Kidney epithelial cell (primary cell): Measurements from ENCODE around the gene TMEM134. TPM values are rescaled to one million over a fixed set of nuclear protein-coding genes. Genes with fewer than 3 reads are reported as not detected.

Experiments
- DNase-seq: peaks from one replicate; pipeline ENCODE4 v3.0.0-alpha.2; 2010; ENCODE audit warnings: low read depth
- H3K27me3 ChIP-seq: 2 replicates; pipeline ENCODE4 v1.6.0; 2011; ENCODE audit warnings: low read length; ENCODE audit not compliant: control insufficient read depth, insufficient read depth
- H3K36me3 ChIP-seq: 2 replicates; pipeline ENCODE4 v1.5.1; 2011; ENCODE audit warnings: low read length; ENCODE audit not compliant: control insufficient read depth, insufficient read depth
- H3K4me3 ChIP-seq: 2 replicates; pipeline ENCODE4 v1.5.1; 2011; ENCODE audit warnings: low read depth, mild to moderate bottlenecking, control low read depth, low read length
- total RNA-seq: library from RNA; depleted of rRNA; stranded (reverse); fragments of >200 nt; gene quantifications from 2 replicates; pipeline ENCODE4 v1.2.3, GENCODE V29; 2015
- TF ChIP-seq, protein P1 (sequence below): IDR thresholded peaks from 2 replicates; pipeline ENCODE4 v1.5.1; 2011; ENCODE audit warnings: mild to moderate bottlenecking, moderate library complexity, low read length, control low read depth, inconsistent platforms; ENCODE audit not compliant: insufficient read depth, poor library complexity, severe bottlenecking

The TMEM134 gene
- total RNA-seq, 1 donor from 2014 or later = 102 TPM

DNA sequence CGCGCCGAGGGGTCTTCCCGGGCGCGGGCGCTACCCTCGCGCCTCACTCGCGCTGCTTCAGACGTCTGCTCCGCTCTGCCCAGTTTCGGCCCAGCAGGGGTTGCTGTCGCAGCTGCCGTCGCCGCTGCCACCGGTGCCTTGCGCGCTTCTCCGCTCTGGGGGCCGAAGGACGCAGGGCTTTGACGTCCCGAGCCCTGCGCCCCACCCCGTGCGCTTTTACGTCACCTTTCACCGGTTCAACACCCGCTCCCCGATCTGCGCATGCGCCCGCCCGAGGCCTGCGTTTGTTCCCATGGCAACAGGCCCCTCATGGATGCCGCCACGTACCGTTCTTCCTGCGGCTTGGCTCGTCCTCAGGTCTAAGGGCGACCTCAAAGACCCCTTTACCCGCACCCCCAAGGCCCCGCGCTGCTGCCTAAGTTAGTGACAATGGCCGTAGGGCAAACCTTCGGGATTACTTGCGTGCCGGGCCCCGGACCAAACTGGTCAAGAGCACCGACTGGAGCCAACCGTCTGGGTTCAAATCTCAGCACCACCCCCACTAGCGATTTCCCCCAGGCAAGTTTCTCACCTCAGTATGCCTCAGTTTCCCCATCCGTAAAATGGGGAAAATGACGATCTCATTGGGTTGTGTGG, 39.6 kb upstream of the TMEM134 start:
- TF ChIP-seq, protein P1, sequence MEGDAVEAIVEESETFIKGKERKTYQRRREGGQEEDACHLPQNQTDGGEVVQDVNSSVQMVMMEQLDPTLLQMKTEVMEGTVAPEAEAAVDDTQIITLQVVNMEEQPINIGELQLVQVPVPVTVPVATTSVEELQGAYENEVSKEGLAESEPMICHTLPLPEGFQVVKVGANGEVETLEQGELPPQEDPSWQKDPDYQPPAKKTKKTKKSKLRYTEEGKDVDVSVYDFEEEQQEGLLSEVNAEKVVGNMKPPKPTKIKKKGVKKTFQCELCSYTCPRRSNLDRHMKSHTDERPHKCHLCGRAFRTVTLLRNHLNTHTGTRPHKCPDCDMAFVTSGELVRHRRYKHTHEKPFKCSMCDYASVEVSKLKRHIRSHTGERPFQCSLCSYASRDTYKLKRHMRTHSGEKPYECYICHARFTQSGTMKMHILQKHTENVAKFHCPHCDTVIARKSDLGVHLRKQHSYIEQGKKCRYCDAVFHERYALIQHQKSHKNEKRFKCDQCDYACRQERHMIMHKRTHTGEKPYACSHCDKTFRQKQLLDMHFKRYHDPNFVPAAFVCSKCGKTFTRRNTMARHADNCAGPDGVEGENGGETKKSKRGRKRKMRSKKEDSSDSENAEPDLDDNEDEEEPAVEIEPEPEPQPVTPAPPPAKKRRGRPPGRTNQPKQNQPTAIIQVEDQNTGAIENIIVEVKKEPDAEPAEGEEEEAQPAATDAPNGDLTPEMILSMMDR = no peak
- Histone ChIP-seq H3K36me3 (no peaks in the 10 kb centered on the region), H3K4me3 (peak overlapping the region; percentile 89), H3K27me3 (no peaks in the 10 kb centered on the region)
- peak; percentile 66 for DNase-seq

DNA sequence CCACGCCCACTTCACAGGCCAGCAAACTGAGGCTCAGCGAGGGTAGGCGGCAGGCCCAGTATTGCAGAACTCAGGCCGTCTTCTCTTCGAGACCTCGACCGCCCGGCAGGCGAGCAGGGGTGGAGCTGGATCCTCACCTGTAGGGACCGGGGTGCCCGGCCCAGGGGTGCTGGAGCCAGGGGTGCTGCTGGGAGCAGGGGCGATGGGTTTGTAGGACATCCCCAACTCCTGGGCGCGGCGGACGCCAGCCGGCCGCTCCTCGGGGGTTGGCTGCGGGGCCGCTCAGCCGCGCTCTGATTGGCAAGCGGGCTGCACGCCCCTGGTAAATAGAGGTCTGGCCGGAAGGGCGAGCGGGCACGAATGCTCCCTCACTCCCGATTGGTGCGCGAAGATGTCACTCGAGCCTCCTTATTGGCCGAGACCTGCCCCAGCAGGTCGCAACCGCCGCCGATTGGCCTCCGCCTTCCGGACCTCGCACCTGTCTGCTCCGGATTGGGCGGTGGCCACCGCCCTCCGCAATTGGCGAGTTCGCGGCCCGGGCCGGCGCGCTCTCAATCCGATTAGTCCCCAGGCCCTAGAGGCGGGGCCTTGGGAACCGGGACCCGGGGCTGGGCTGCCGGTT, 38.9 kb upstream of the TMEM134 start, which contains the start of gene CDK2AP2:
CDK2AP2 (minus strand) TSS at position 299 of the 622 bp plus-strand sequence; CDS start at position 219, 80 bp downstream.
- Histone ChIP-seq H3K27me3 (no peaks in the 10 kb centered on the region), H3K36me3 (no peaks in the 10 kb centered on the region), H3K4me3 (peak within 1 kb of the TSS; percentile 89)
- TF ChIP-seq, protein P1 = no peak
- DNase-seq = peak; percentile 97

DNA sequence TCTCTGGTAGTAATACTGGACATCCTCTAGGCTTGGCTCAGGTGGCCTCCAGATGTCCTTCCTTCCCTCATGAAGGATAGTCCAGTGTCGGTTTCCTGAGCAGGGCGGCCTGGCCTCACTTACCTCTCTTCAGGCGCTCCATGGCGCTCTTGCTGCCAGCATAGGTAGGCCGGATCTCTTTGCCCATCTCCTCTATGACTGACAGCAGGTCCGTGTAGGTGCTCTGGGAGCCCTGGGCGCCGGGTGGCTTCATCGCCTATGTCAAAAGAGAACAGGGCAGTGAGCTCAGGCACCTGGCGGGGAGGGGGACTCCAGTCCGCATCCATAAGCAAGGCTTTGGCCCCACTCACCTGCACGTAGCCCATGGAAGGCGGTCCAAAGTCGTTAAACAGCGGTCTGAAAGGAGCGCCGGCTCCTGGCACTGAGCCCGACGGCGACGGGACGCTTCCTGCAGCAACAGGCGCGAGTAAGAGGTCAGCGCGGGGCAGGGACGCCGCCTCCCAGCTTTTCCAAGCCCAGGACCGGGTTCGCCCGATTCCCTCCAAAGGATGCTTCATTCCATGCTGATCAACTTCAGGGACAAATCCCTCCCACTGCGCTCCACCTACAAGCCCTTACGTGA, 38.3 kb upstream of the TMEM134 start:
- H3K27me3 ChIP-seq = no peaks in the 10 kb centered on the region
- peak; percentile 58 for DNase-seq
- H3K36me3 ChIP-seq = no peaks in the 10 kb centered on the region
- TF ChIP-seq, protein P1 = no peak
- H3K4me3 ChIP-seq = peak overlapping the region; percentile 69

DNA sequence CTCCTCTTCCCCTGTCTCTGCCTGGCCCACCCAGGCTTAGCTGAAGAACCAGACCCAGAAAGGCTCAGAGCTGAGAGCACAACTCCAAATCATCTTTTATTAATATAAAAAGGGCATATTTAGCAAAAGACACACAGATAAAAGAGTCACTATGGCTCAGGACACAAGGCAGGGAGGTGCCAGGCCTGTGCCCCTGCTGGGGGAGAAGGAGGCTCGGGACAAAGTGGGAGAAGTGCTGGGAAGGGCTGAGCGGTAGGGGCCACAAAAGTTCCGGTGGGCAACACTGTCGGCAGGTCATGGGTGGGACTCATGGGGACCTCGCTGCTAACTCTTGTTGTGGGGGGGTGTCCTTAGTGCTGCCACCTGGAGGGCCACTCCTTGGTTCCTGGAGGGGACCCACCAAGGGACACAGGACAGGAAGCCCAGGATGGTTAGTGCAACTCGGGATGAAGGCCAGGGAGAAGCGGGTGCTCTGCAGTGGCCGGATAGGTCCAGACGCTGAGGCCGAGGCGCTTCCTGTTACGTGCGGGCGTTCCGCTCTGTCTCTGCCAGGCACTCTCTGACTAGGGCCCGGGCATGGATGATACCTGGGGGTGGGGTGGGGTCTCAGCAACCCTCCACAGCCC, 37.5 kb upstream of the TMEM134 start:
- TF ChIP-seq, protein P1 = no peak
- H3K4me3 ChIP-seq = no peak overlapping the region
- DNase-seq = no peak
- peaks cover 1% of the 10 kb centered on the region for H3K36me3 ChIP-seq
- no peaks in the 10 kb centered on the region for H3K27me3 ChIP-seq

DNA sequence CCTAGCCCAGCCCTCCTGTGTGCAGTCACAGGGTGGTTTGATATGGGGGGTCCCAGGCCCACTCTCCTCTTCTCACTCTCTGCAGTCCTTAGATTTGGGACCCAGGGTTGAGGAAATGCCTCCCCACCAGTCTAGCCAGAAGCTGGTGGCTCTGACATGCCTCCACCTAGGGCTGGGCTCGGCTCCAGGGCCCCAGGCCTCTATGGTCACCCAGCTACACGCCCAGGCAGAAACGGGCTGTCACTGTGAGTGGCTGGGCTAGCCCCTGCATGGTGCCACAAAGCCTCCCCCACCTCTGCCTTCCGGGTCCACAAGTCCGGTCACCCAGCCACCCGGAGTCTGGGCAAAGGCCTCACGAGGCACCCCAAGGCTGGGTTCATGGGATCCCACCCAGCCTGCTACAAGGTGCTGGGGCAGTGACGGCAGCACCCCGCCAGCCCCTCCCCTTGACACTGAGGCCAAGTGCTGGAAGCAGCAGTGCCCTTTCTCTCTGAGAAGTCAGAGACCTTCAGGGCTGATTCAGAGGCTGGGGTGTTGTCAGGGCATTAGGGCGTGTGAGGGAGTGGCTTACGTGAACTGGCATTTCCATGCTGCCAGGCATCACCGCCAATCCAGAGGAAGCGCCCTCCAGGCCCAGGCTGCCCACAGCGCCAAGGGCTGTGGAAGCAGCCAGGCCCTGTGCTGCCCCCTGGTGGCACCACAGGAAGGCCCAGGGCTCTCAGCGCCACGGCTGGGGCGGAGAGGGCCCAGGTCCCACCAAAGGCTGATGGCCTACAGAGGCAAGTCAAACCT, 36.8 kb upstream of the TMEM134 start:
- Histone ChIP-seq H3K27me3 (no peaks in the 10 kb centered on the region), H3K4me3 (peak overlapping the region; percentile 1), H3K36me3 (peaks cover 3% of the 10 kb centered on the region)
- peak; percentile 85 for DNase-seq
- TF ChIP-seq, protein P1 = peak; percentile 97
